Osteoblast (primary cell): ENCODE results near the gene ITPR3. TPM values are rescaled to one million over a fixed set of nuclear protein-coding genes. Genes with fewer than 3 reads are reported as not detected.
A peak's percentile ranks its signal among the peaks of the same experiment; 100 is the strongest.
"Not testable (repeated sequence)": the region's sequence is repeated elsewhere in the genome, so short reads cannot be mapped to it uniquely, and the experiment has no call there.

ENCODE experiments used
- DNase-seq: peaks from one replicate; pipeline ENCODE4 v3.0.0; 2011; ENCODE audit warnings: low spot score, mixed read lengths; ENCODE audit not compliant: insufficient read length; ENCODE audit errors: missing footprints
- H2AFZ ChIP-seq: 2 replicates; pipeline ENCODE4 v1.6.0; 2011; ENCODE audit warnings: mild to moderate bottlenecking, low read length
- H3K27ac ChIP-seq: 2 replicates; pipeline ENCODE4 v1.5.1; 2011; ENCODE audit warnings: mild to moderate bottlenecking, low read depth, low read length, moderate library complexity
- H3K27me3 ChIP-seq: 2 replicates; pipeline ENCODE4 v1.6.0; 2012; ENCODE audit warnings: mild to moderate bottlenecking, control low read depth, inconsistent platforms, low read length, moderate library complexity; ENCODE audit not compliant: insufficient read depth
- H3K36me3 ChIP-seq: 2 replicates; pipeline ENCODE4 v1.5.1; 2011; ENCODE audit warnings: mild to moderate bottlenecking, low read length, control low read depth, moderate library complexity; ENCODE audit not compliant: insufficient read depth
- H3K4me1 ChIP-seq: 2 replicates; pipeline ENCODE4 v1.5.1; 2011; ENCODE audit warnings: mild to moderate bottlenecking, low read length, control low read depth, moderate library complexity; ENCODE audit not compliant: insufficient read depth
- H3K4me2 ChIP-seq: 2 replicates; pipeline ENCODE4 v1.6.0; 2011; ENCODE audit warnings: mild to moderate bottlenecking, low read length; ENCODE audit not compliant: insufficient read depth
- H3K4me3 ChIP-seq: fragments of 200-600 bp; sonication (generic); 3 replicates; pipeline ENCODE4 v1.5.1; 2012; ENCODE audit warnings: mild to moderate bottlenecking, low read length, inconsistent platforms; ENCODE audit not compliant: insufficient read depth
- H3K79me2 ChIP-seq: 2 replicates; pipeline ENCODE4 v1.6.0; 2012; ENCODE audit warnings: mild to moderate bottlenecking, low read length, control low read depth, inconsistent platforms; ENCODE audit not compliant: insufficient read depth
- H3K9me3 ChIP-seq: 2 replicates; pipeline ENCODE4 v1.5.1; 2011; ENCODE audit warnings: low read depth, low read length, control low read depth
- H4K20me1 ChIP-seq: 2 replicates; pipeline ENCODE4 v1.6.0; 2012; ENCODE audit warnings: mild to moderate bottlenecking, low read length, control low read depth; ENCODE audit not compliant: insufficient read depth
- CTCF ChIP-seq: IDR thresholded peaks from 2 replicates; pipeline ENCODE4 v1.5.1; 2011; ENCODE audit warnings: mild to moderate bottlenecking, low read depth, low read length, moderate library complexity; ENCODE audit errors: extremely low read depth
- total RNA-seq: library from RNA; depleted of rRNA; stranded (reverse); fragments of >200 nt; gene quantifications from 2 replicates; pipeline ENCODE4 v1.2.3, GENCODE V29; 2012

ITPR3 gene
- total RNA-seq, 1 donor = 46.7 TPM

GRCh38 chr6:33627876-33628275, 6.8 kb downstream of the ITPR3 start:
- H3K27ac ChIP-seq = no peak overlapping the region
- H3K4me2 ChIP-seq = no peak overlapping the region

GRCh38 chr6:33628401-33628964, 7.4 kb downstream of the ITPR3 start:
- no peaks in the 10 kb centered on the region for H3K27me3 ChIP-seq
- H3K4me2 ChIP-seq = no peak overlapping the region
- no peak overlapping the region for H3K27ac ChIP-seq
- H3K9me3 ChIP-seq = no peaks in the 10 kb centered on the region
- H3K79me2 ChIP-seq = peaks cover 76% of the 10 kb centered on the region
- peaks cover 6% of the 10 kb centered on the region for H4K20me1 ChIP-seq
- H3K4me1 ChIP-seq = peaks cover 5% of the 10 kb centered on the region
- TF ChIP-seq CTCF = no peak
- H3K36me3 ChIP-seq = no peaks in the 10 kb centered on the region
- peak; percentile 38 for DNase-seq
- no peak overlapping the region for H3K4me3 ChIP-seq
- H2AFZ ChIP-seq = no peak overlapping the region

More at GRCh38 chr6:33627876-33628275, 6.8 kb downstream of the ITPR3 start:
- H3K27me3 ChIP-seq = no peaks in the 10 kb centered on the region
- peaks cover 6% of the 10 kb centered on the region for H4K20me1 ChIP-seq
- H3K4me3 ChIP-seq = no peak overlapping the region
- no peaks in the 10 kb centered on the region for H3K9me3 ChIP-seq
- no peaks in the 10 kb centered on the region for H3K36me3 ChIP-seq
- no peak for TF ChIP-seq CTCF
- peaks cover 77% of the 10 kb centered on the region for H3K79me2 ChIP-seq
- no peak overlapping the region for H2AFZ ChIP-seq
- DNase-seq = peak; percentile 44
- H3K4me1 ChIP-seq = peaks cover 4% of the 10 kb centered on the region

GRCh38 chr6:33630014-33630413, 8.9 kb downstream of the ITPR3 start:
- Histone ChIP-seq H3K4me2 (no peak overlapping the region), H4K20me1 (peaks cover 10% of the 10 kb centered on the region), H2AFZ (no peak overlapping the region), H3K4me3 (no peak overlapping the region), H3K4me1 (peaks cover 13% of the 10 kb centered on the region), H3K27me3 (no peaks in the 10 kb centered on the region), H3K9me3 (no peaks in the 10 kb centered on the region), H3K79me2 (peaks cover 74% of the 10 kb centered on the region), H3K36me3 (no peaks in the 10 kb centered on the region), H3K27ac (no peak overlapping the region)
- peak; percentile 59 for DNase-seq
- no peak for TF ChIP-seq CTCF

- not testable (repeated sequence) for H3K36me3 ChIP-seq, H3K27ac ChIP-seq, H3K4me3 ChIP-seq, H2AFZ ChIP-seq, H3K4me2 ChIP-seq, H3K9me3 ChIP-seq, H3K27me3 ChIP-seq
- Histone ChIP-seq H4K20me1 (peaks cover 16% of the 10 kb centered on the region), H3K79me2 (peaks cover 72% of the 10 kb centered on the region), H3K4me1 (peaks cover 13% of the 10 kb centered on the region)
- DNase-seq = peak; percentile 1
Observed at GRCh38 chr6:33631521-33631920, 10.4 kb downstream of the ITPR3 start.
